ENCODE results near the gene KRT10. TPM values are rescaled to one million over a fixed set of nuclear protein-coding genes. Genes with fewer than 3 reads are reported as not detected.

KRT10 gene
- total RNA-seq, 2 experiments from 2014 or later: 32.2 to 37.1 TPM

DNA sequence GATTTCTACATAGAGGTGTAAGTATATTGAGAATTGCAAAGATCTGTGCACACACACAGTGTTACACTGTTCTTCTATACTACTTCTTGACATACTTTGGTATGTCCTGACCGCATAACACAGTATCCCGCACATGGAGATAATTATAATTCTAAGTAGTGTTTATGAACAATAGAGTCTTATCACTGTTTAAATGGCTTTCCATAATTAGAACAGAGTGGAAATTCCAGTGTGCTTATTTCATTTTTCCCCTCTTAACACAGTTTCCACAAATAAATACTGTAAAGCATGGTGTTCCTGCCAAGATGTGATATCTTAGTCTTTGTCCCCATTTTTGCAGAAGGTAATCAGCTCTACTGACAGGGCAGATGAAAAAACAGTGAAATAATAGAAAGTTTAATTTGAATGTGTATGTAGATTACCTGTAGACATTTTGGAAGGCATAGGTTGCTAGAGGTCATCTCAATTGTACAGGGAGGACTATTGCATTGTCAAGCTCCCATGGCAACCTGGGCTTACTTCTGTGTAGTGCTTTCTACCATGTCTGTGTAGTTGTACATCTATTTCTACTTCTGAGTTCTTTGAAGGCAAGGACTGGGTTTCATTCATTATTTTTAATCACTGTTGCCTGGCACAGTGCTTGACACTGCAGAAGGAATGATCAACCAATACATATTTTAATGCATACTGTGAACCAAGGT is 12.5 kb downstream of the KRT10 start:
- H3K36me3 Mint-ChIP-seq (ENCODE audit: low read depth): no peaks in the 10 kb centered on the region
- H3K4me1 Mint-ChIP-seq (ENCODE audit: low read depth): no peaks in the 10 kb centered on the region
- no peak for ATAC-seq (ENCODE audit: poor library complexity)

DNA sequence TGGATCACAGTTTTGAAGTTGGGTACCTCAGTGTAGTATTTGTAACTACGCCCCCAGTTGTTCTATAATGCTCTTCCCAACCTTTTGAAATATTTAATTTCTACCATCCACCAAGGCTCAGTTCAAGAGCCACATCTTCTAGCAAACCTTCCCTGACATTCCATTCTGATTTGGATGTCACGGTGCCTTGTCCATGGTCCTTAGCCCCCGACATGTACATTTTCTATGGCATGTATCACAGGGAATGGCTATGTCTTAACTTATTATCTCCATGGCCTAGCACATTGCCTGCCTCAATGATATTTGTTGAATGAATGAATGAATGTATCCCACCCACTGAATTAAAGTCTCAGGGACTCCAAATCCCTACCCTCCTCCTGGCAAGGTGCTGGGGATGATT is 16.3 kb downstream of the KRT10 start:
- H3K27me3 ChIP-seq (ENCODE audit: control insufficient read depth in 1 of 2, insufficient read depth in 2 of 2, low read length in 2 of 2): peaks cover 17 to 62% of the 10 kb centered on the region in 2 experiments
- POLR2A ChIA-PET: interaction anchor here (0.7 kb wide), 1 partner anchor 861 kb away, joined by 4 read pairs; no protein-coding TSS in a partner anchor
- H3K4me3 Mint-ChIP-seq: no peak overlapping the region

More for the DNA sequence above, 12.5 kb downstream of the KRT10 start:
- peaks cover 91% of the 10 kb centered on the region for H3K27me3 Mint-ChIP-seq
- Histone ChIP-seq H3K9me3 (ENCODE audit: control insufficient read depth in 1 of 2, insufficient read depth in 1 of 2, low read length in 2 of 2) (no peaks in the 10 kb centered on the region), H3K4me1 (ENCODE audit: insufficient read depth, low read length) (no peaks in the 10 kb centered on the region), H3K27me3 (ENCODE audit: control insufficient read depth in 1 of 2, insufficient read depth in 2 of 2, low read length in 2 of 2) (peaks cover 18 to 73% of the 10 kb centered on the region in 2 experiments), H3K36me3 (ENCODE audit: insufficient read depth, low read length) (no peaks in the 10 kb centered on the region), H3K27ac (ENCODE audit: low read depth in 1 of 2, low read length in 2 of 2) (no peak overlapping the region), H3K4me3 (ENCODE audit: low read length) (no peak overlapping the region)
- no peak overlapping the region for H3K4me3 Mint-ChIP-seq
- intact Hi-C loops (cut with DNase I, micrococcal nuclease): loop anchor here in 1 of 2 experiments (10.0 kb wide), 1 partner anchor 735 kb away; no protein-coding TSS in a partner anchor
- POLR2A ChIA-PET: interaction anchor here (1.1 kb wide), 1 partner anchor 879 kb away, joined by 4 read pairs; the partner anchor contains the start of gene EIF1
- CTCF ChIA-PET: interaction anchor here (1.0 kb wide), 1 partner anchor 853 kb away, joined by 4 read pairs; no protein-coding TSS in a partner anchor
- DNase-seq: no peak
- TF ChIP-seq, protein P1, sequence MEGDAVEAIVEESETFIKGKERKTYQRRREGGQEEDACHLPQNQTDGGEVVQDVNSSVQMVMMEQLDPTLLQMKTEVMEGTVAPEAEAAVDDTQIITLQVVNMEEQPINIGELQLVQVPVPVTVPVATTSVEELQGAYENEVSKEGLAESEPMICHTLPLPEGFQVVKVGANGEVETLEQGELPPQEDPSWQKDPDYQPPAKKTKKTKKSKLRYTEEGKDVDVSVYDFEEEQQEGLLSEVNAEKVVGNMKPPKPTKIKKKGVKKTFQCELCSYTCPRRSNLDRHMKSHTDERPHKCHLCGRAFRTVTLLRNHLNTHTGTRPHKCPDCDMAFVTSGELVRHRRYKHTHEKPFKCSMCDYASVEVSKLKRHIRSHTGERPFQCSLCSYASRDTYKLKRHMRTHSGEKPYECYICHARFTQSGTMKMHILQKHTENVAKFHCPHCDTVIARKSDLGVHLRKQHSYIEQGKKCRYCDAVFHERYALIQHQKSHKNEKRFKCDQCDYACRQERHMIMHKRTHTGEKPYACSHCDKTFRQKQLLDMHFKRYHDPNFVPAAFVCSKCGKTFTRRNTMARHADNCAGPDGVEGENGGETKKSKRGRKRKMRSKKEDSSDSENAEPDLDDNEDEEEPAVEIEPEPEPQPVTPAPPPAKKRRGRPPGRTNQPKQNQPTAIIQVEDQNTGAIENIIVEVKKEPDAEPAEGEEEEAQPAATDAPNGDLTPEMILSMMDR (IDR thresholded peaks at IDR 0.05): no peak
- H3K27ac Mint-ChIP-seq: no peak overlapping the region
- H3K9me3 Mint-ChIP-seq: no peaks in the 10 kb centered on the region

DNA sequence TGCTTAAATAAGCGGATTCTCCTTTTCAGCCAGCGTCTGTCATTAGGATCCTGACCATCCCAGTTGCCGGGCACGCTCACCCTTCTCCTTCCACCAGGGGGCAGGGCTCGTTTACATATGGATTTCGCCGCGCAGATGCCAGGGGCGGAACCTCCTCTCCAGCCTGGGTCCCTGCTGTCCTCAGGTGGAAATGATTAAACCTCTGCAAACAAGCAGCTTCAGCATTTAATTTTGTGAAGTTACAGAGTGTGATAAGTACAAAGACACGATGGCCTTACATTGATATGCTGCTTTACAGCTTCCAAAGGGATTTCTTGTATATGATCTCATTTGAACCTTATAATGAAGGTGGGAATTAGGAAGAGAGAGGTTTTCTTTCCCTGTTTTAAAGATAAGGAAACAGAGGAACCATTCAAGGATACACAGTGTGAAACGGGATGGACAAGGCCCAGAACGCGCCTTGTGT is 18.8 kb downstream of the KRT10 start:
- H3K36me3 Mint-ChIP-seq (ENCODE audit: low read depth): no peaks in the 10 kb centered on the region
- POLR2A ChIA-PET: interaction anchor here (1.0 kb wide), 1 partner anchor 15 kb away, joined by 4 read pairs; no protein-coding TSS in a partner anchor
- H3K4me1 Mint-ChIP-seq (ENCODE audit: low read depth): peaks cover 4% of the 10 kb centered on the region
- H3K27ac ChIP-seq (ENCODE audit: low read depth in 1 of 2, low read length in 2 of 2): no peak overlapping the region
- no peaks in the 10 kb centered on the region for H3K9me3 Mint-ChIP-seq
- H3K27me3 Mint-ChIP-seq: peaks cover 54% of the 10 kb centered on the region
- no peaks in the 10 kb centered on the region for H3K9me3 ChIP-seq (ENCODE audit: control insufficient read depth in 1 of 2, insufficient read depth in 1 of 2, low read length in 2 of 2)
- intact Hi-C loops (cut with DNase I, micrococcal nuclease): loop anchor here (1.0 to 10.0 kb wide), 9 partner anchors 54 to 864 kb away; no protein-coding TSS in a partner anchor
- H3K36me3 ChIP-seq (ENCODE audit: insufficient read depth, low read length): no peaks in the 10 kb centered on the region
- TF ChIP-seq, protein P1 (IDR thresholded peaks at IDR 0.05): peak; percentile 91
- peaks cover 11 to 58% of the 10 kb centered on the region in 2 experiments for H3K27me3 ChIP-seq (ENCODE audit: control insufficient read depth in 1 of 2, insufficient read depth in 2 of 2, low read length in 2 of 2)
- peak; percentile 89 for ATAC-seq (ENCODE audit: poor library complexity)
- no peak overlapping the region for H3K27ac Mint-ChIP-seq
- CTCF ChIA-PET: interaction anchor here (0.6 to 2.8 kb wide), 6 partner anchors 15 to 863 kb away, joined by 3 to 11 read pairs (median 3); no protein-coding TSS in a partner anchor
- H3K4me3 Mint-ChIP-seq: no peak overlapping the region
- H3K4me3 ChIP-seq (ENCODE audit: low read length): no peak overlapping the region
- DNase-seq: peak; percentile 51 to 85 (median 66)
- no peaks in the 10 kb centered on the region for H3K4me1 ChIP-seq (ENCODE audit: insufficient read depth, low read length)

More for the DNA sequence above, 16.3 kb downstream of the KRT10 start:
- peaks cover 4% of the 10 kb centered on the region for H3K4me1 Mint-ChIP-seq (ENCODE audit: low read depth)
- Histone ChIP-seq H3K4me1 (ENCODE audit: insufficient read depth, low read length) (no peaks in the 10 kb centered on the region), H3K36me3 (ENCODE audit: insufficient read depth, low read length) (no peaks in the 10 kb centered on the region), H3K9me3 (ENCODE audit: control insufficient read depth in 1 of 2, insufficient read depth in 1 of 2, low read length in 2 of 2) (no peaks in the 10 kb centered on the region), H3K4me3 (ENCODE audit: low read length) (no peak overlapping the region), H3K27ac (ENCODE audit: low read depth in 1 of 2, low read length in 2 of 2) (no peak overlapping the region)
- no peak for ATAC-seq (ENCODE audit: poor library complexity)
- no peaks in the 10 kb centered on the region for H3K9me3 Mint-ChIP-seq
- no peak for DNase-seq
- CTCF ChIA-PET: interaction anchor here (1.7 kb wide), 1 partner anchor 857 kb away, joined by 4 read pairs; no protein-coding TSS in a partner anchor
- no peak overlapping the region for H3K27ac Mint-ChIP-seq
- peaks cover 69% of the 10 kb centered on the region for H3K27me3 Mint-ChIP-seq
- no peaks in the 10 kb centered on the region for H3K36me3 Mint-ChIP-seq (ENCODE audit: low read depth)
- intact Hi-C loops (cut with DNase I, micrococcal nuclease): loop anchor here in 1 of 2 experiments (10.0 kb wide), 1 partner anchor 739 kb away; no protein-coding TSS in a partner anchor
- TF ChIP-seq, protein P1 (IDR thresholded peaks at IDR 0.05): no peak
